GM10248 (cell line): ENCODE measurements around the gene TOX2.

Source experiments
- CTCF ChIA-PET: fragments of 300-600 bp; sonication (Branson Sonifier 250); formaldehyde crosslinking; extraction: SDS; loops from one replicate; lab custom pipeline; 2021; ENCODE audit warnings: antibody characterized with exemption; lab: Yijun Ruan, JAX
- POLR2A ChIA-PET: fragments of 350-650 bp; sonication (Branson Sonifier 250); formaldehyde crosslinking; extraction: SDS; loops from one replicate; lab custom pipeline; 2020; ENCODE audit warnings: antibody characterized with exemption; lab: Yijun Ruan, JAX
- DNase-seq: peaks from one replicate; pipeline ENCODE4 v3.0.0; 2012; ENCODE audit errors: extremely low spot score
- CTCF ChIP-seq: IDR thresholded peaks from 2 replicates; pipeline ENCODE4 v1.5.1; 2012; ENCODE audit warnings: mild to moderate bottlenecking, low read depth; ENCODE audit errors: extremely low read depth, missing control alignments, control extremely low read depth

The TOX2 gene

DNA sequence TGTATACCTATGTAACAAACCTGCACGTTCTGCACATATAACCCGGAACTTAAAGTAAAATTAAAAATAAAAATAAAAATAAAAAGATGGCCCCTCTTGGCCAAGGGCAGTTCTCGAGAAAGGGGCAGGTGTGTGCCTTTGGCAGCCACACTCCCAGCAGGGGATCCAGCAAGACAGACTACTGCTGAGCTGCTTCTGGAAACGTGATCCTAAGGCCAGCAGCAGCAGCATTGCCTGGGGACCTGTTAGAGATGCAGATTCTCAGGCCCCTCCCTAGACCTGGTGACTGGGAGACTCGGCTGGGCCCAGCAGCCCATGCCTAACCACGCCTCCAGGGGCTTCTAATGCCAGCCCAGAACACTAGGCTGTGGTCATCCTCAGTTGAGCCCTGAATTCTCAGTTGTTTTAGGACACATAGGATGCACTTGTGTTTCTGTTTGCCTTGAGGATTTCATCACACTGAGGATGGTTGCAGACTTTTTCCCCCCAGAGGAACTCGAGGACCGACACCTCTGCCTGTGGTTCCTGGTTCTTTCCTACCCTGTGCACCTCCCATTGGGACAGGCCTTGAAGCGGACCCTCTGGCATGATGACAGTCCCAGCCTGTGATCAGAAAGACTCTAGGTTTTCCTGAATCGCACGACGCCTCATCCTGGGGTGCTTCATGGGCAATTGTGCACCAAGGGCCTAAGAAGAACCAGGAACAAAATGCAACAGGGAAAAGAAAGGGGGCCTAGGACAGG, 105.9 kb downstream of the TOX2 start:
- no peak for DNase-seq
- TF ChIP-seq CTCF: no peak
- ChIA-PET POLR2A (no interaction called here), CTCF (interaction anchor here (1.4 to 3.2 kb wide), 2 partner anchors 7 to 16 kb away, joined by 3 to 16 read pairs; no protein-coding TSS in a partner anchor)

DNA sequence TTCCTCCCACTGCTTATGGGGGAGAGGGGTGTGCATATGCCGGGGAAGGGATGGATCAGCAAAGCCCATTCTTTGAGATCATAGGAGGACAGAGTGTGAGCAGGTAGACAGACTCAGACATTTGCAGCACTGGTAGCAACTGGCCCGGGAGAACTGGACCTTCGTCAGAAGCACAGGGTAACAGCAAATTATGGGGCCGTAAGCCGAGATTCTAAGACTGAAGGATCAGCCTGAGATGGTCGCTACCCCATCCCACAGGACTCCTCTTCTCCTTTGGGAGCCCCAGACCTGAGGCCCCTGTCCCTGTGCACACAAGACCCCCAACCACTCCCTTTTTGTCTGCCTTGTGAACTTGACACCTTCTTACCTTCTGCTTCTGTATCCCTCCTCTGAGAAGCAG, 106.5 kb downstream of the TOX2 start:
- no peak for DNase-seq
- ChIA-PET CTCF (no interaction called here), POLR2A (no interaction called here)
- no peak for TF ChIP-seq CTCF

DNA sequence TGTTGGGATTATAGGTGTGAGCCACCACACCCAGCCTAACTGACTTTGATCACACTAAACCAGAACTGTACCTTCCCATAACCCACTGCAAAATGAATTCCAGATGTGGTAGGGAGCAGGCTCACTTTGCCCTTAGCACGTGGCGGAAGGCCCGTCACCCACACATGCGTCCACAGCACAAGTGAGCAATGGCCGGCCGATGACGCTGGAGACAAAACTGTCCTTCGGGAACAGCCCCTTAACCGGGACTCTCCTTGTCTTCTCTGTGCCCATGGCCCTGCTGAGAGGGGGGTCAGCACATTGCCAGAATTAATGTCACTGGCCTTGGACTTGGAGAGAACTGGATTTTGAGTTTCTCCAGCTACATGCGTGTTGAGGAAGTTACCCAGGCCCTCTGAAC, 107.2 kb downstream of the TOX2 start:
- no peak for TF ChIP-seq CTCF
- ChIA-PET CTCF (interaction anchor here (1.3 kb wide), 1 partner anchor 12 kb away, joined by 4 read pairs; no protein-coding TSS in a partner anchor), POLR2A (no interaction called here)
- no peak for DNase-seq

DNA sequence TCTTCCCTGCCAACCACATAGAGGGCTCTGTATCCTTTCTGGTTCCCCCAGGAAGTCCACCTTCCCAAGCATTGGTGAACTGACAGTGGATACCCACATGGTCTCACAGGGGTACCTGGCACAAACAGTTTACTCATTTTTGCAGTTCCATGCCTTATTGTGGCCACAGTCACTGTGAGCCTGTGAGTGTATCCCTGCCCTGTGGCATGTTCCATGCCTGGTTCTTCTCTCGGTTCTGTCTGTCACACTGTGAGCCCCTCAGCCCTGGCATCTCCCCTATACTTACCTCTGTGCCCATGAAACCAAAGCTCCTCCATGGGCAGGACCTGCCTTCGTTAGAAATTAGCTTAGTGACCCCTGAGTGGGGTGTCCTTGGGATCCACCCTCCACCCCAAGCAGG, 107.8 kb downstream of the TOX2 start:
- POLR2A ChIA-PET: no interaction called here
- no peak for TF ChIP-seq CTCF
- no peak for DNase-seq
- CTCF ChIA-PET: interaction anchor here (1.3 kb wide), 1 partner anchor 13 kb away, joined by 4 read pairs; no protein-coding TSS in a partner anchor

GRCh38 chr20:44023515-44024371, 109.1 kb downstream of the TOX2 start:
- CTCF ChIA-PET: interaction anchor here (0.8 to 1.3 kb wide), 4 partner anchors 9 to 69 kb away, joined by 3 to 4 read pairs (median 3); no protein-coding TSS in a partner anchor
- POLR2A ChIA-PET: interaction anchor here (0.5 kb wide), 1 partner anchor 300 kb away, joined by 5 read pairs; no protein-coding TSS in a partner anchor
- TF ChIP-seq CTCF: no peak
- no peak for DNase-seq

- no peak for DNase-seq
- no peak for TF ChIP-seq CTCF
- POLR2A ChIA-PET: no interaction called here
- CTCF ChIA-PET: no interaction called here
Measured at GRCh38 chr20:44024820-44025580, 110.3 kb downstream of the TOX2 start.
